Muscle layer of duodenum (tissue), 2 donors: ENCODE measurements around the gene SLC4A7.
"Not testable (repeated sequence)": the region's sequence is repeated elsewhere in the genome, so short reads cannot be mapped to it uniquely, and the experiment has no call there.

Experiments
- H3K27ac ChIP-seq: one replicate; pipeline ENCODE4 v1.7.0; 2013; ENCODE audit warnings: mild to moderate bottlenecking, low read length
- H3K27me3 ChIP-seq: one replicate; pipeline ENCODE4 v1.7.0; 2013; ENCODE audit warnings: low read depth, mild to moderate bottlenecking, control low read depth, low read length
- H3K36me3 ChIP-seq, 2 donors: one replicate each; pipeline ENCODE4 v1.7.0; 2013; ENCODE audit warnings: low read length in 2 of 2, control low read depth in 1 of 2, mild to moderate bottlenecking in 1 of 2; ENCODE audit not compliant: insufficient read depth in 2 of 2, control insufficient read depth in 1 of 2
- H3K4me1 ChIP-seq, 2 donors: one replicate each; pipeline ENCODE4 v1.7.0; 2013; ENCODE audit warnings: low read length in 2 of 2, mild to moderate bottlenecking in 2 of 2, control low read depth in 1 of 2, moderate library complexity in 1 of 2; ENCODE audit not compliant: insufficient read depth in 2 of 2, control insufficient read depth in 1 of 2
- H3K4me3 ChIP-seq, 2 donors: one replicate each; pipeline ENCODE4 v1.7.0; 2013; ENCODE audit warnings: low read length in 2 of 2, low read depth in 1 of 2, mild to moderate bottlenecking in 1 of 2
- H3K9me3 ChIP-seq, 2 donors: one replicate each; pipeline ENCODE4 v1.7.0; 2013; ENCODE audit warnings: low read length in 2 of 2, control low read depth in 1 of 2, mild to moderate bottlenecking in 1 of 2; ENCODE audit not compliant: control insufficient read depth in 1 of 2
- donor health status: healthy.

SLC4A7 gene

DNA sequence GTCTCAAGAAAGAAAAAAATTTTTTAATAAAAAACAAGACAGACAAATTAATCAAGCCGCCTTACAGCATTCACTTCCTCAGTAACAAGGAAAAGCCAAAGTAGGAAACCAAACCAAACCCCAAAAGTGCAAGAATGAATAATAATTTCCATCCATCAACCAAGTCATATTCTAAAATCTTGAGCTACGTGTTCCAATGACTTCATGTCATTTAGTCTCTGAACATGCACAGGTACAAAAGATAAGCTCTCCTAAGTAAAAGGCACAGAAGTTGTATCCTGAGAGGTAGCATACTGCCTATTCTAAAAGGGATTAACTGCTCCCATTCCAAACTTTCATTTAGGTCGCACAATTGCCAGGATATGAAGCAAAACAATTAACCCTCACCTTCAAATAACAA lies 29.7 kb downstream of the SLC4A7 start:
- Histone ChIP-seq H3K4me3 (no peak overlapping the region), H3K27me3 (no peaks in the 10 kb centered on the region), H3K36me3 (peaks cover 0 to 5% of the 10 kb centered on the region in 2 donors), H3K4me1 (peaks cover 0 to 6% of the 10 kb centered on the region in 2 donors), H3K9me3 (no peaks in the 10 kb centered on the region), H3K27ac (no peak overlapping the region)

DNA sequence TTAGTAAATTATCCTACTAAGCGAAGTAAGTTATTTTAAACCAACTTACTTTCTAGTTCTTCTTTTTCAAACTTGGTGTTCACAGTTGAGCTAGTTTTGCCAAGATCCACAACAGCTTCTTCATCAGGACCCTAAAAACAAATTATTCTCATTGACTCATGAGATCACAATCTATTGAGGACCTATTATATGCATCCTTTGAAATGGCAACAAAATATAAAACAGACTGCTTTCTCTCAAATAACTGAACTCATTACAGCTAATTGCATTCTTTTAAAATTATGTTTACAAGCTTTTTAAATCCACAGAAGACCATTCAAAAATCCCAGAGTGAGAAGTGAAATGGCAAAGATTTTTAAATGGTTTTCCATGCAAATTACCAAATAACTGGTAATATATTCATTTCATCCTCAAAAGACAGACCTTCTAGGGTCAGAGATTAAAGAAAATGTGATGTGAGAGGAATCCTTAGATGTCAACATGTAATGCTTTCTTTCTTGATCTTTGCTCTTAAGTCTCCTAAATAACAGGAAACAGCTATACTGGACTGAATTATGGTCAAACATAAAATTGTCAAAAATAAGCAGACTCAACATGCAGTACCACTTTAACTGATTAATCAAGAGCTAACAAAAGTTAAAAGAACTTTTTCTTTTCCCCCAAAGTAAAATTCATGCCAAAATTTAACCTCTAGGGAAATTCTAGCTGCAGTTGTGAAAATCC lies 31.7 kb downstream of the SLC4A7 start:
- Histone ChIP-seq H3K27me3 (no peaks in the 10 kb centered on the region), H3K36me3 (peaks cover 0 to 7% of the 10 kb centered on the region in 2 donors), H3K27ac (no peak overlapping the region), H3K4me1 (peaks cover 0 to 6% of the 10 kb centered on the region in 2 donors), H3K9me3 (no peaks in the 10 kb centered on the region), H3K4me3 (no peak overlapping the region)

DNA sequence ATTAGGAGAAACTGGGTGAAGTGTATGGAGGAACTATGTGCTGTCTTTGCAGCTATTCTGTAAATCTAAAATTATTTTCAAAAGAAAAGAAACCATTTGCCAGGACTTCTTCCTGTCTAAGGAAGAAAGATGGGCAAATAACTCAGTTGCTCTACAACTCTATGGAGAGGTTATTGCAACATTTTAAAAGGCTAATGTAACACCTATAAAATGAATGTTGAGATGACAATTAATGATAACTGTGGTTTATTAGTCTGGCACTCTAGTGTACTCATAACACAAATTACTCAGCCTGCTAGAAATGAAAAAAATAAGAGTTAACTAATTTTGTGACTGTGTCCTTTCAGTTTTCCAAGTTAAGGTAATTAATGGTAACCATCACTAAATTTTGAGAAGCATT lies 32.3 kb downstream of the SLC4A7 start:
- no peak overlapping the region for H3K4me3 ChIP-seq
- peaks cover 0 to 7% of the 10 kb centered on the region in 2 donors for H3K36me3 ChIP-seq
- peaks cover 0 to 6% of the 10 kb centered on the region in 2 donors for H3K4me1 ChIP-seq
- no peaks in the 10 kb centered on the region for H3K27me3 ChIP-seq
- no peak overlapping the region for H3K27ac ChIP-seq
- H3K9me3 ChIP-seq = no peaks in the 10 kb centered on the region

DNA sequence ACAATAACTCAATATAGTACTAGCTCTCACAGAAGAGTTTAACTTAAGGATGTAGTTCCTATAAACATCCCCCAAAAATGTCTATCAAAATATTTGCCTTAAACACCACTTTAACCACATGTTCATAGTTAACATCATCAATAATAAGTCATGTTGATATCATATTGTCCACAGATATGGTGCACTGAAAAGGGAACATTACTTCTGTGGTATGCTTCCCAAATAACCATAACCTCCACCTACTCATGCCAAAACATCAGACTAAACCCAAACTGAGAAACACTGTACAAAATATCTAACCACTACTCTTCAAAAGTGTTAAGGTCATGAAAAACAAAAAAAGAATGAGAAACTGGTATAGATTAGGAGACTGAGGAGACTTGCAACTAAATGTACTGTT lies 32.9 kb downstream of the SLC4A7 start:
- Histone ChIP-seq H3K4me1 (peaks cover 0 to 6% of the 10 kb centered on the region in 2 donors), H3K27ac (no peak overlapping the region), H3K27me3 (no peaks in the 10 kb centered on the region), H3K9me3 (no peaks in the 10 kb centered on the region), H3K36me3 (peaks cover 0 to 10% of the 10 kb centered on the region in 2 donors), H3K4me3 (no peak overlapping the region)

DNA sequence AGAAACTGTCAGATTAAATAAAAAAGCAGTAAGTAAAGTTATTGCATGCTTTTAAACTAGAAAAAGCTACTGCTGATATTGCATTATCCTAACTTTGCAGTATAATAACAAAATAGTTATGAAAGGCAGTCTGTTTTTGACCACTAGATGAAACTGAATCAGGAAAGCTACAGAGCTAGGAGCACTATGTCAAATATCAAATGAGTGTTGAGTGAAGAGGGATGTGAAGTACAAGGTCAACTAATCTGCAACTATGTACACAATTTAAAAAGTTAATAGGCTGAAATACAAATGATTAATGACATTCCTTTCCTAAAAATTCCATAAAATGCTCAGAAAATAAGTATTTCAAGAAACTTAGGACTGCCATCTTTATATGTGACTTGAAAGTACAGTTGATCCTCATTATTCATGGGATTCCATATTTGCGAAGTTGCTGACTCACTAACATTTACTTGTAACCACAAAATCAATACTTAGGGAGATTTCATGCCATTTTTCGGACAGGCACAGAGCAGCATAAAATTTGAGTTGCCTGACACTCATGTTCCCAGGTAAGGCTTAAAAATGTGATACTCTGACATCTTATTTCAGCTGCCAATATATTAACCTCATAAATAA lies 34.5 kb downstream of the SLC4A7 start:
- Histone ChIP-seq H3K27me3 (no peaks in the 10 kb centered on the region), H3K4me3 (no peak overlapping the region), H3K27ac (no peak overlapping the region), H3K9me3 (no peaks in the 10 kb centered on the region), H3K36me3 (peaks cover 0 to 19% of the 10 kb centered on the region in 2 donors), H3K4me1 (peaks cover 0 to 6% of the 10 kb centered on the region in 2 donors)

DNA sequence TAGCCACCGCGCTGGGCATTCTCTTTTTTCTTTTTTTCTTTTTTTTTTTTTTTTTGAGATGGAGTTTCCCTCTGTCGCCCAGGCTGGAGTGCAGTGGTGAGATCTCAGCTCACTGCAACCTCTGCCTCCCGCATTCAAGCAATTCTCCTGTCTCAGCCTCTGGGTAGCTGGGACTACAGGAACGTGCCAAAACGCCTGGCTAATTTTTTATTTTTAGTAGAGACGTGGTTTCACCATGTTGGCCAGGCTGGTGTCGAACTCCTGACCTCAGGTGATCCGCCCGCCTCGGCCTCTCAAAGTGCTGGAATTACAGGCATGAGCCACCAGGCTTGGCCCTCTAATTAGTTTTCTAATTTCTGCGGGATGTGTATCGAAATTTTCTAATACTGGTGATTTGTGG lies 41.2 kb downstream of the SLC4A7 start:
- H3K4me3 ChIP-seq, H3K9me3 ChIP-seq, H3K27ac ChIP-seq, H3K4me1 ChIP-seq, H3K27me3 ChIP-seq: not testable (repeated sequence)
- H3K36me3 ChIP-seq = peaks cover 12 to 29% of the 10 kb centered on the region in 2 donors

DNA sequence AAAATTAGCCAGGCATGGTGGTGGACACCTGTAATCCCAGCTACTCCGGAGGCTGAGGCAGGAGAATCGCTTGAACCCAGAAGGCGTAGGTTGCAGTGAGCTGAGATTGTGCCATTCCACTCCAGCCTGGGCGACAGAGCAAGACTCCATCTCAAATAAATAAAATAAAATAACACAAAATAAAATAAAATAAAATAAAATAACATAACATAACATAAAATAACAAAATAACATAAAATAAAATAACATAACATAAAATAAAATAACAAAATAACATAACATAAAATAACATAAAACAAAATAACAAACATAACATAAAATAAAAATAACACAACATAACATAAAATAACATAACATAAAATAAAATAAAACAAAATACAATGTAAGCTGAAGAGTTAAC lies 45.8 kb downstream of the SLC4A7 start:
- not testable (repeated sequence) for H3K4me1 ChIP-seq, H3K27me3 ChIP-seq
- H3K36me3 ChIP-seq = peaks cover 14 to 44% of the 10 kb centered on the region in 2 donors

DNA sequence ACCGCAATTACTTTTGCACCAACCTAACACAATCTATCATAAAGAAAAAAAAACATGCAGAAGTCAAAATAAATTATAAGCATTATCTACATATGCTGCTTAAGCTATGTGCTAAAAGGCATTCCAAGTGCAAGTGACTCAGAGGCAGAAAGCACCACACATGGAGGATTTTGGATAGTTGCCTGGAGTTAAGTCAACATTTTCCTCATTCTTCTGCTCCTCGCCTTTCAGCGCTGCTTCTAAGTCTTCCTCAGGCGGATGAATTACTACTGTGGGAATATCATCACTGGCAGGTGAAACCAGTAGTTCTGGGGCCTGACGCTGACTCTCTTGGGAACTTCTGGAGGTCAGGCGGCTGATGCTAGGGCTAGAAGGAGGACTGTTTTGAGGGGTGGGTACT lies 53.1 kb downstream of the SLC4A7 start:
- Histone ChIP-seq H3K9me3 (no peaks in the 10 kb centered on the region), H3K27ac (peak overlapping the region; percentile 42), H3K4me1 (no peaks in the 10 kb centered on the region), H3K36me3 (peaks cover 29 to 39% of the 10 kb centered on the region in 2 donors), H3K4me3 (no peak overlapping the region), H3K27me3 (no peaks in the 10 kb centered on the region)

More for the DNA sequence above, 45.8 kb downstream of the SLC4A7 start:
- not testable (repeated sequence) for H3K27ac ChIP-seq, H3K9me3 ChIP-seq, H3K4me3 ChIP-seq

DNA sequence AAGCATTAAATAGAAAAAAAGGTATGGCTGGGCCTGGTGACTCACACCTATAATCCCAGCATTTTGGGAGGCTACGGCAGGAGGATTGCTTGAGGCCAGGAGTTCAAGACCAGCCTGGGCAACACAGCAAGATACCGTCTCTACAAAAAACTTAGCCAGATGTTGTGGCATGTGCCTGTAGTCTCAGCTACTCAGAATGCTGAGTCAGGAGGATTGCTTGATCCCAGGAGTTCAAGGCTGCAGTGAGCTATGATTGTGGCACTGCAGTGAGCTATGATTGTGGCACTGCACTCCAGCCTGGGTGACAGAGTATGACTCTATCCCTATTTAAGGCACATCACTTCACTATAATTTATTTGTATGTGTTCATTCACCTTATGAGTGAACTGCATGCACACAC lies 54.3 kb downstream of the SLC4A7 start:
- H3K36me3 ChIP-seq = peaks cover 19 to 35% of the 10 kb centered on the region in 2 donors
- no peaks in the 10 kb centered on the region for H3K4me1 ChIP-seq
- H3K9me3 ChIP-seq = no peaks in the 10 kb centered on the region
- H3K27me3 ChIP-seq = no peaks in the 10 kb centered on the region
- no peak overlapping the region for H3K4me3 ChIP-seq
- no peak overlapping the region for H3K27ac ChIP-seq

DNA sequence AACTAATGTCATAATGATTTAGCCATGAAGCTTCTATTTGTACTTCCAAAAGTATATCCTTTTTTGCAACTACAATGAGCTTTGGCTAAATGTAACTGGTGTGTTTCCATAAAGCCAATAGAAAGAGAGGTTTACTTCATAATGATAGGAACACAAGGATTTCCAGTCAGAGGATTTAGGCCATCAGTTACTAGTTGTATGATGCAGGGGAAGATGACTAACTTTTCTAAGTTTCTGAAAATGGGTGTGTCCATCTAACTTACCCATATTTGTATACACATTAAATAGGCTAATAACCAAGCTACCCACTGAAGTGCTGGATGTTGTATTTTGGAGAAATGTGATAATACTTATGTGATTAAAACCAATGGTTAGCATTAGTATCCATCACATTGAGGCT lies 55.7 kb downstream of the SLC4A7 start:
- Histone ChIP-seq H3K9me3 (no peaks in the 10 kb centered on the region), H3K4me3 (no peak overlapping the region), H3K27ac (no peak overlapping the region), H3K4me1 (no peaks in the 10 kb centered on the region), H3K36me3 (peaks cover 18 to 33% of the 10 kb centered on the region in 2 donors), H3K27me3 (no peaks in the 10 kb centered on the region)

DNA sequence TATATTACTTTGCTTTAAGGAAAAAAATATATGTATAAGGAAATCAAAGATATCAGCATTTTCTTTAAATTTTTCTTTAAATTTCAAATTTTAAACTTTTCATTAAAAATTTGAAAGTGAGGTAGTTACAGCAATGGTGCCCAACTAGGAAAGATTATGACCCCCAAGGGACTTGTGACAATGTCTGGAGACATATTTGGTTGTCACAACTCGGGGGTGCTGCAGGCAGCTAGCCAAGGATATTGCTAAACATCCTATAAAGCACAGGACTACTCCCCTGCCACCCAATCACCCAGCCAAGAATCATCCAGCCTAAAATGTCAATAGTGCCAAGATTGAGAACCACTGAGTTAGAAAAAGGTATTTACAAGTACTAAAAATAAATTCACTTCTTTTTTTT lies 57.3 kb downstream of the SLC4A7 start:
- Histone ChIP-seq H3K27ac (no peak overlapping the region), H3K4me1 (no peaks in the 10 kb centered on the region), H3K36me3 (peaks cover 14 to 20% of the 10 kb centered on the region in 2 donors), H3K4me3 (no peak overlapping the region), H3K27me3 (no peaks in the 10 kb centered on the region), H3K9me3 (no peaks in the 10 kb centered on the region)
